ENCODE results near the gene SATL1.
"Not testable (repeated sequence)": the region's sequence is repeated elsewhere in the genome, so short reads cannot be mapped to it uniquely, and the experiment has no call there.

The SATL1 gene

GRCh38 chrX:85243761-85244449 is at the start of gene SATL1, which contains the start of gene ZNF711:
SATL1 (minus strand) TSS chrX:85243779; CDS start chrX:85108968, 134,811 bp downstream.
ZNF711 (plus strand) TSS chrX:85243991; CDS start chrX:85247573, 3,582 bp downstream.
- peak; percentile 81 for DNase-seq

DNA sequence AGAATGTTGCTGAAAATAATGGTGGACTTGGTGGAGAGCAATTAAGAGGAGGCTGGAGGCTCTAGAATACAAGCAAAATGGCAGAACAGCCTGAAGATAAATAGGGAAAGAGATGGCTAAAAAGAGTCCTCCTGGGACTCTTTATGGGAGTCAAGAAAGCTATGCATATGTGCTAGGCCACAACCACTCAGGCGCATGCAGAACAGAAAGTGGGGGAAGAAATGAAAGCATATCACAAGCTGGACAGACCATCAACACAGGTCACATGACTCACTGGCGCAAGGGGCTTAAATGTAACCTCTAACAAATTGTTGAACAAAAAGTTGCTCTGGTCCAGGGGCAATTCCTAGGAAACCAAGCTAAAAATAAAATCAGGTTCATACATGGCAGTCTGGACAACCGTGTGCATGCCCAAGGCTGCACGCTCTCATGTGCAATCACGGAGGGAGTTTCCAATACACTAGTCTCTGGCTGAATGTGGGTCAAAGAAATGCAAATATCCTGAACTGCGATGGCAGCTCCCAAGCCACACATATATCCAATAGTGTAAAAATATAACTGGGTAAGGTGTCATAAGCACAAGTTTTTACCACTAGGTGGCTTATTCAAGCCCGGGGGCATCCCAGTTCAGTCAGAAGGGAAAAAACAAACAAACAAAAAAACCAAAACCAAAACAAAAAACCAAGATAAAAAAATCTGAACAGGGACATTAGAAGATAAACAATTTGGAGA is 45.6 kb upstream of the SATL1 start:
- DNase-seq: no peak

DNA sequence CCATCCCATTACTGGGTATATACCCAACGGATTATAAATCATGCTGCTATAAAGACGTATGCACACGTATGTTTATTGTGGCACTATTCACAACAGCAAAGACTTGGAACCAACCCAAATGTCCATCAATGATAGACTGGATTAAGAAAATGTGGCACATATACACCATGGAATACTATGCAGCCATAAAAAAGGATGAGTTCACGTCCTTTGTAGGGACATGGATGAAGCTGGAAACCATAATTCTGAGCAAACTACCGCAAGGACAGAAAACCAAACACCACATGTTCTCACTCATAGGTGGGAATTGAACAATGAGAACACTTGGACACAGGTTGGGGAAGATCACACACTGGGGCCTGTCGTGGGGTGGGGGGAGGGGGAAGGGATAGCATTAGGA is 41.7 kb upstream of the SATL1 start:
- DNase-seq: not testable (repeated sequence)

DNA sequence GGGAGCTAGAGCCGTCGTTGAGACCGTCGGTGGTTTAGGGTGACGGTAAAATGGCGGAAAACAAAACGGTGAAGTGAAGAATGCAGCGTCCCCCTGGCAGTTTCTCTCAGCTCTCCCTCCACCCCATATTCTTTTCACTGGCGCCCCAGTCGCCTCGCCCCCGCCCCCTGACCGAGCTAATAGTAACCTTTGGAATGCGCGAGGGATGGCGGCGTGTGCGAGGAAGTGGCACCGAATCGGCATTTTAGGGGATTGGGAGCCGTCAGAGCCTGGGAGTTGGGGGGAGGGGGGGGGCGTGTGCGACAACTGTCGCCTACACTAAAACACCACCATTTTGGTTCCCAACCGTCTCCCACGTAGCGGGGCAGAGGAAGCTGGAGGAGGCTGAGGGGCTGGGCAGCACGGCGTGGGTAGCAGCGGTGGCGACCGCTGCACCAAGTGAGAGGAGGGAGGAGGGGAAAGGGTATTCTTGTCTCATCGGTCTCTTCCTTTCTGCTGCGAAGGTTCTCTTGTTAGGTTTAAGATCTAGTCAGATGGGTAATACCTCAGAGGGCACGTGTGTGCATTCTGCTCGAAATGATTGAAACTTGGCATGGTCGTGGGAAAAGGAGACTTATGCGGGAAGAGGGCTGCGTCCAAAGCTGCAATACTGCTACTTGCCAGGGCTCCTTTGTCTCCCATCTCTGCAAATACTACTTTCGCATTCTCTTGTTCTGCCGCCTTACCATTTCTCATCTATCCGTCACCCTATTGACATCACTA is 1.1 kb upstream of the SATL1 start:
- peak; percentile 66 for DNase-seq

DNA sequence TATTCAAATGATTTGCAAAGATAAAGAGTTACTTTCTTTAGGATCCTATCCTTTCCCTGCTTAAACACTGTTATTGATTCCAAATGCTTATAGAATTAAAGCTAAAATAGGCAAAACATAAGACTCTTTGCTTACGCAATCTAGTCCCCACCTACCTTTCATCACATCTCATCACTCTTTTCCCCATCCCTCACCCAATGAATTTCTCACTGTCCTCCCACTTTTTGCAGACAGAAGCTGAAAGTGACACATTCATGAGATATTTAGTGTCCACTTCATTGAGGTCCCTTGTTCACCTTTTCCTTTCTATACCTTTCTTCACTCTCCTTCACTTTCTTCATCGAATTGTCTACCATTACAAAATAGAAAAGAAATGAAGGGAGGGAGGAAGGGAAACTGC is 424 bp downstream of the SATL1 start:
- DNase-seq: no peak

GRCh38 chrX:85223359-85223758 is 20.2 kb downstream of the SATL1 start:
- DNase-seq: no peak

DNA sequence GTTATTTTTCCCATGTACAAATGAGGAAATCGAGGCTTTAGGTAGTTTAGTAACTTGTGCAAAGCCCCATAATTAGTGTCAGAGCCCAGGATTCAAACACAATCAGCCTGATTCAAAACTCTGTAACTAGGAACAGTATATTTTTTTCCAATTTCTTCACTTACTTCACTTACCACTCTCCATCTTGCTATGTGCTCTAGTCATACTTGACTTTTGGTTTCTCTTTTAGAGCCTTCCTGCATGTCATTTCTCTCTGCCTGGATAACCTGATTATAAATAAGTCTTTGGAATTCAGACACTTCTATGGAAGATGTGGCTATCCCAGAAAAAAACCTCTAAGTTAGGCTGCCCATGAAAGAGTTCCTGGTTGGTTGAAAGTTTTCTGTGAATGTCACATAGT is 22.2 kb downstream of the SATL1 start:
- no peak for DNase-seq

DNA sequence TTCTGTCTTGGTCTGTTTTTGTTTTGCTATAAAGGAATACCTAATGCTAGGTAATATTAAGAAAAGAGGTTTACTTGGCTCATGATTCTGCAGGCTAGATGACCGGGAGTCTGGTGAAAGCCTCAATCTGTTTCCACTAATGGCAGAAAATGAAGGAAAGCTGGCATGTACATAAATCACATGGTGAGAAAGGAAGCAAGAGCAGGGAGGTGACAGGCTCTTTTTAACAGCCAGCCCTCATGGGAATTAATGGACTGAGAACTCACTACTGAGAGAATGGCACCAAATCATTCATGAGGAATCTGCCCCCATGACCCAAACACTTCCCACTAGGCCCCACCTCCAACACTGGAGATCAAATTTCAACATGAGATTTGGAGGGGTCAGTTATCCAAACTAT is 27.6 kb downstream of the SATL1 start:
- DNase-seq: no peak

- DNase-seq: no peak
Observed at GRCh38 chrX:85213792-85214530, 29.6 kb downstream of the SATL1 start.

GRCh38 chrX:85203461-85203970 is 40.1 kb downstream of the SATL1 start:
- DNase-seq: no peak

- DNase-seq: no peak
Observed at GRCh38 chrX:85196319-85196718, 47.3 kb downstream of the SATL1 start.

- no peak for DNase-seq
Observed at GRCh38 chrX:85159644-85160043, 83.9 kb downstream of the SATL1 start.

- DNase-seq: no peak
Observed at GRCh38 chrX:85140964-85141363, 102.6 kb downstream of the SATL1 start.

- DNase-seq: no peak
Observed at GRCh38 chrX:85139422-85139821, 104.2 kb downstream of the SATL1 start.

- no peak for DNase-seq
Observed at GRCh38 chrX:85136409-85136808, 107.2 kb downstream of the SATL1 start.

DNA sequence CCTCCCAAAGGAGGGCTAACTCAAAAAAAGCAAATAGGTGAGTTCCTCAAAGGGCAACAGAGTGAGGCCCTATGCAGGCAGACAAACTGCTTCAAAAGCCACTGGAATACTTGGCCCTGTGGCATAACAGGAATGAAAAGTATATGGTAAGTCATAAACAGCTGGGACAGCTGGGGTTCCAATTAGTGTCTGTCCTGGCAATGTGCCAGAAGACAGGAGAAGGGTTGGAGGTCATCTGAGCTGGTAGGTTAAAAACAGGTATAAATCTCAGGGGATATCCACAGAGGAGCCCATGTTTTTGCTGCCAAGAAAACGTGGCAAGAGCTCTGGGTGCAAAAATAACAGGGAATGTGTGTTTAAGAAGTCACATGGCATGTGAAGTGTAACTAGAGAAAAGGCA is 128.3 kb downstream of the SATL1 start:
- no peak for DNase-seq

GRCh38 chrX:85114776-85115175 is 128.8 kb downstream of the SATL1 start:
- DNase-seq: no peak

GRCh38 chrX:85114171-85114570 is 129.4 kb downstream of the SATL1 start:
- DNase-seq: no peak

GRCh38 chrX:85113746-85114145 is 129.8 kb downstream of the SATL1 start:
- DNase-seq: no peak

- DNase-seq: no peak
Observed at GRCh38 chrX:85112293-85112692, 131.3 kb downstream of the SATL1 start.

DNA sequence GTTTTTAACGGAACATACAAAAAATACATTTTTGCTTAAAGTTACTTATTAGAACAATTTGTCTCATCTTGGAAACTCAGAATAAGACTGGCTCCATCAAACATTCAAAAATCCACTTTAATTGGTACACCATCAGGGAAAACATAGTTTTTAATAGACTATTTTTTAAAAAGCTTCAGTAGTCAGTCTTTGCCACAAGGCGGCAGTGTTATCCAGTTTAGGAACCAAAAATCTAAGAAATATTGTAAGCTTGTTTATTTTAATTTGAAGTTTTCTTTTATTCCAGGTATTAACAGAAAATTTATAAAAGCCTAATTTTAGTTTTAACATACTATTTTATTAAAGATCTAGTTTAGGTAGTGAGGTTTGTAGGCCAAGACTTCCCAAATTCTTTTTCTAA is 132.2 kb downstream of the SATL1 start:
- DNase-seq: peak; percentile 2

DNA sequence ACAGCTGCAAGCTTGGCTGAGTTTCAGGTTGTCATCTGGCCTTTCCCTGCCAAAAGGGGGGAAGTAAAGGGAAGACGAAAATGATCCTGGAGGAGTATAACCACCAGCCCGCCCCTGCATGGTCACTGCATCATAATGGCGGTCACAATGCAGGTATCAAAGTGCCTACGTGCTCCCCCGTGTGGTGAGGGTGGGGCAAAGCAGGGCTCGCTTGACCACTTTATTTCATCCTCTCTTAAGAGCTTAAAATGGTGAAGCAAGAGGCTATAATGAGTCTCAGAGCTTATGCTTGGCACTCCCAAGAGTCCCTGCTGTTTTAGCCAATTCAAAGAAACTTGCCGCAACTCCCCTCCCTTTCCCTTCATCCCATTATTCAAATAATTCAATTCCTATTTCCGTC is 134.3 kb downstream of the SATL1 start:
- peak; percentile 6 for DNase-seq

DNA sequence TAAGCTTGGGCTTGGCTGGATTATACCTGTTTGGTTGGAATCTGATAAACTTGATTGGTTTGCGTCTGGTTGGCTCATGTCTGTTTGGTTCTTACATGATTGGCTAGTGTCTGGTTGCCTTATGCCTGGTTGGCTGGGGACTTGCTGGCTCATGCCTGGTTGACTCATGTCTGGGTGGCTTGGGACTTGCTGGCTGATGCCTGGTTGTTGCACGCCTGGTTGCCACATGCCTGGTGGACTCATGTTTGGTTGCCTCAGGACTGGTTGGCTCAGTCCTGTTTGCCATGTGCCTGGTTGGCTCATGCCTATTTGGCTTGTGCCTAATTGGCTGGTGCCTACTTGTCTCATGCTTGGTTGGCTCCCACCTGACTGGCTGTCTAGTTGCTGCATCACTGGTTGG is 135.4 kb downstream of the SATL1 start:
- no peak for DNase-seq

Data from NCI-H2171 treated with DMSO at 0.1 percent for 48 hours (cell line).